Right cardiac atrium (tissue), 5 donors: Measurements from ENCODE around the gene SAMSN1. TPM values are rescaled to one million over a fixed set of nuclear protein-coding genes. Genes with fewer than 3 reads are reported as not detected.

Source experiments
- ATAC-seq, 2 donors: fragments of 200-7000 bp; cut with Tn5 transposase; one replicate each; pipeline versions ENCODE4 v1.8.0 to v1.9.1; 2020; ENCODE audit warnings: moderate library complexity in 2 of 2, mild to moderate bottlenecking in 1 of 2
- DNase-seq, 3 donors: peaks; one replicate each; pipeline ENCODE4 v3.0.0-alpha.2; 2020
- H3K27ac ChIP-seq: one replicate; pipeline ENCODE4 v1.5.1; 2013; ENCODE audit warnings: mild to moderate bottlenecking, low read length, control low read depth, moderate library complexity
- H3K27me3 ChIP-seq: one replicate; pipeline ENCODE4 v1.6.1; 2013; ENCODE audit not compliant: control insufficient read depth, insufficient read depth
- H3K4me1 ChIP-seq: one replicate; pipeline ENCODE4 v1.6.1; 2013; ENCODE audit warnings: low read length; ENCODE audit not compliant: control insufficient read depth, insufficient read depth
- H3K4me3 ChIP-seq: one replicate; pipeline ENCODE4 v1.5.1; 2013; ENCODE audit warnings: low read length, control low read depth
- H3K9me3 ChIP-seq: one replicate; pipeline ENCODE4 v1.6.1; 2013; ENCODE audit warnings: low read length; ENCODE audit not compliant: control insufficient read depth
- WGBS: extraction: QIAGEN DNeasy Blood & Tissue Kit; methylation state at CpG from one replicate; pipeline ENCODE4 v1.1.7; 2013; 5-methylcytosine and 5-hydroxymethylcytosine counted together
- intact Hi-C, 4 donors: fragments of 100-400 bp; cut with DNase I; formaldehyde crosslinking; loops; one replicate each; pipeline versions ENCODE4 v1.11.0 to v1.14.0; 2022 to 2023
- polyA plus RNA-seq: library from polyadenylated mRNA; stranded (reverse); fragments of 200-250 nt; gene quantifications from one replicate; pipeline ENCODE4 v1.2.3, GENCODE V29; 2013
- total RNA-seq, 4 donors: library from RNA; stranded (reverse); fragmentation: NEBNext Ultra II Directional; extraction: Animal tissue kit (Norgen Biotek cat#: 25700); gene quantifications; one replicate each; pipeline ENCODE4 v1.2.1, GENCODE V29; 2021
- donor health status: healthy with polysubstance abuse.
- donor health status: DM: no; HTN: yes; CAD: no.
- donor health status: DM: no; HTN: no; CAD: no.
- donor health status: DM: no; HTN: yes; CAD: no; lungs with severe emphysema.
- donor health status: DM: yes; HTN: yes; CAD: no.

Gene SAMSN1
- total and polyA plus RNA-seq, 5 donors = 1.9 to 4.7 (median 3.6) TPM

- Histone ChIP-seq H3K4me3 (no peak overlapping the region), H3K27me3 (no peaks in the 10 kb centered on the region), H3K27ac (no peak overlapping the region), H3K9me3 (no peaks in the 10 kb centered on the region), H3K4me1 (no peaks in the 10 kb centered on the region)
- ATAC-seq (no peak), DNase-seq (no peak)
- intact Hi-C loops = no loop called here
- 48% methylated on average over 2 of the region's 2 CpGs for WGBS
Measured at GRCh38 chr21:14584357-14585095, 38.4 kb upstream of the SAMSN1 start.

- no peaks in the 10 kb centered on the region for H3K27me3 ChIP-seq
- H3K4me3 ChIP-seq = no peak overlapping the region
- WGBS = 94% methylated on average over 4 of the region's 4 CpGs
- ATAC-seq (no peak), DNase-seq (no peak)
- H3K4me1 ChIP-seq = no peaks in the 10 kb centered on the region
- H3K9me3 ChIP-seq = no peaks in the 10 kb centered on the region
- H3K27ac ChIP-seq = no peak overlapping the region
- intact Hi-C loops = no loop called here
Measured at GRCh38 chr21:14583629-14584255, 37.6 kb upstream of the SAMSN1 start.

- Histone ChIP-seq H3K27me3 (no peaks in the 10 kb centered on the region), H3K4me1 (no peaks in the 10 kb centered on the region), H3K27ac (no peak overlapping the region), H3K4me3 (no peak overlapping the region), H3K9me3 (no peaks in the 10 kb centered on the region)
- no peak for DNase-seq
- WGBS = 91% methylated on average over 10 of the region's 10 CpGs
- ATAC-seq = no peak
- intact Hi-C loops = no loop called here
Measured at GRCh38 chr21:14582934-14583628, 37.0 kb upstream of the SAMSN1 start.

- Histone ChIP-seq H3K4me3 (no peak overlapping the region), H3K9me3 (no peaks in the 10 kb centered on the region), H3K27ac (no peak overlapping the region), H3K27me3 (no peaks in the 10 kb centered on the region), H3K4me1 (no peaks in the 10 kb centered on the region)
- ATAC-seq = no peak
- DNase-seq = no peak
- 46% methylated on average over 6 of the region's 6 CpGs for WGBS
- intact Hi-C loops = no loop called here
Measured at GRCh38 chr21:14581902-14582457, 35.9 kb upstream of the SAMSN1 start.

GRCh38 chr21:14573244-14573643 lies 27.1 kb upstream of the SAMSN1 start:
- no peaks in the 10 kb centered on the region for H3K9me3 ChIP-seq
- no peak for ATAC-seq
- 74% methylated on average over 1 of the region's 1 CpG for WGBS
- intact Hi-C loops = no loop called here
- DNase-seq = no peak
- H3K27ac ChIP-seq = no peak overlapping the region
- H3K27me3 ChIP-seq = no peaks in the 10 kb centered on the region
- H3K4me3 ChIP-seq = no peak overlapping the region
- H3K4me1 ChIP-seq = no peaks in the 10 kb centered on the region

GRCh38 chr21:14572204-14572780 lies 26.2 kb upstream of the SAMSN1 start:
- H3K27ac ChIP-seq = no peak overlapping the region
- intact Hi-C loops = no loop called here
- ATAC-seq = no peak
- no peak overlapping the region for H3K4me3 ChIP-seq
- H3K27me3 ChIP-seq = no peaks in the 10 kb centered on the region
- no peak for DNase-seq
- no peaks in the 10 kb centered on the region for H3K9me3 ChIP-seq
- 40% methylated on average over 2 of the region's 2 CpGs for WGBS
- H3K4me1 ChIP-seq = no peaks in the 10 kb centered on the region

GRCh38 chr21:14569868-14570267 lies 23.8 kb upstream of the SAMSN1 start:
- Histone ChIP-seq H3K9me3 (no peaks in the 10 kb centered on the region), H3K4me3 (no peak overlapping the region), H3K27me3 (no peaks in the 10 kb centered on the region), H3K27ac (no peak overlapping the region), H3K4me1 (no peaks in the 10 kb centered on the region)
- ATAC-seq (no peak), DNase-seq (no peak)
- intact Hi-C loops = no loop called here
- WGBS = 89% methylated on average over 6 of the region's 6 CpGs

- no peak overlapping the region for H3K4me3 ChIP-seq
- no peaks in the 10 kb centered on the region for H3K27me3 ChIP-seq
- H3K4me1 ChIP-seq = no peaks in the 10 kb centered on the region
- intact Hi-C loops = no loop called here
- H3K27ac ChIP-seq = no peak overlapping the region
- H3K9me3 ChIP-seq = no peaks in the 10 kb centered on the region
- DNase-seq (no peak), ATAC-seq (no peak)
- 83% methylated on average over 3 of the region's 3 CpGs for WGBS
Measured at GRCh38 chr21:14569026-14569621, 23.0 kb upstream of the SAMSN1 start.

- intact Hi-C loops = no loop called here
- DNase-seq (no peak), ATAC-seq (no peak)
- no peaks in the 10 kb centered on the region for H3K9me3 ChIP-seq
- no peak overlapping the region for H3K27ac ChIP-seq
- no peaks in the 10 kb centered on the region for H3K4me1 ChIP-seq
- H3K4me3 ChIP-seq = no peak overlapping the region
- WGBS = 70% methylated on average over 7 of the region's 7 CpGs
- H3K27me3 ChIP-seq = no peaks in the 10 kb centered on the region
Measured at GRCh38 chr21:14567331-14568279, 21.5 kb upstream of the SAMSN1 start.

GRCh38 chr21:14566894-14567293 lies 20.8 kb upstream of the SAMSN1 start:
- Histone ChIP-seq H3K27ac (no peak overlapping the region), H3K27me3 (no peaks in the 10 kb centered on the region), H3K4me3 (no peak overlapping the region), H3K9me3 (no peaks in the 10 kb centered on the region), H3K4me1 (no peaks in the 10 kb centered on the region)
- DNase-seq (no peak), ATAC-seq (no peak)
- WGBS = 80% methylated on average over 5 of the region's 5 CpGs
- intact Hi-C loops = no loop called here
